ENCODE results near the gene TTC12.

TTC12 gene

DNA sequence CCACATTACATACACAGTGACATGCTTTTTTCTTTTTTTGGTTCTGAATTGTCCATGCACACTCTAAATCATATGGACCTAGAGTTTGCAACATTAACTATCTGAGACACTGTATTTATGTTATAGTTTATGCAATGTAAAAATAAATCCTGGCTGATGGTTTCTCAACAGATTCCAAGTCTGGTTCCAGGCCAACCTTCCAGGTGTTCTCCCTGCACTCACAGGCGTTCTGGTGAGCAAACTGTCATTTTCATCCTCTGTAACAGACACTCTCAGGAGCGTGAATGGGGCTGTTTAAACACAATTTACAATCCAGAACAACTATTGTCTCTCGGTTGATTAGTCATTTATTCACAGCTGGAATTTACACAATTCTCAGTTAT is 36.7 kb downstream of the TTC12 start:
- TF ChIP-seq CTCF (IDR thresholded peaks at IDR 0.05): no peak
- H3K27ac ChIP-seq: no peak overlapping the region
- H3K4me3 ChIP-seq: no peak overlapping the region
- DNase-seq (ENCODE audit: low spot score): no peak

- no peak for TF ChIP-seq CTCF (IDR thresholded peaks at IDR 0.05)
- Histone ChIP-seq H3K4me3 (no peak overlapping the region), H3K27ac (no peak overlapping the region)
- DNase-seq (ENCODE audit: low spot score): no peak
Measured at GRCh38 chr11:113351480-113351879, 37.1 kb downstream of the TTC12 start.

DNA sequence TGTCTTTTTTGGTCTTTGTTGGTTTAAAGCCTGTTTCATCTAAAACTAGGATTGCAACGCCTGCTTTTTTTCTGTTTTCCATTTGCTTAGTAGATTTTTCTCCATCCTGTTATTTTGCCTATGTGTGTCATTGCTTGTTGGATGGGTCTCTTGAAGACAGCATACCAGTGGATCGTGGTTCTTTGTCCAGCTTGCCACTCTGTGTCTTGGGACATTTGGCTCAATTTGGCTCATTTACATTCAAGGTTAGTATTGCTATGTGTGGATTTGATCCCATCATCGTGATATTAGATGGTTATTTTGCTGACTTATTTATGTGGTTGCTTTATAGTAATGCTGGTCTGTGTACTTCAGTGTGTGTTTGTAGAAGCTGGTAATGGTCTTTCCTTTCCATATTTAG is 41.8 kb downstream of the TTC12 start:
- no peak for TF ChIP-seq CTCF (IDR thresholded peaks at IDR 0.05)
- DNase-seq (ENCODE audit: low spot score): no peak
- no peak overlapping the region for H3K4me3 ChIP-seq
- H3K27ac ChIP-seq: no peak overlapping the region

DNA sequence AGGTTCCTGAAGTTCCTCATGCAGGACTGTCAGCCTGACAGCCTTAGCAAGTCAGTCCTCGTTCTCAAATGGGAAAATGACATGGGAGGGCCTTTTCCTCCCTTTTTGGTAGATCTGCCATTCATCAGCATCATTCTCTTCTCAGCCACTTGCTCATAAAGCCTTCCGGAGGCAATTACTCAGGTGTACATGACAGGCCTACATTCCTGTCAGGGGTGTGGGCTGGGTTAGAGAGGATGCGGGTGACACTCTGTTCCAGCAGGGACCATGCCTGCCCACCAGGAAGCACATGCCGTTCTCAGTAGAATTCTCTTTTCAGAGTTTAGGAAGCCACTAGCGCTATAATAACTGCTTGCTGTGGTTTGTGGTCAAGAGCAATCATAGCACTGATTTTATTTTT is 49.0 kb downstream of the TTC12 start:
- DNase-seq (ENCODE audit: low spot score): no peak
- no peak for TF ChIP-seq CTCF (IDR thresholded peaks at IDR 0.05)
- Histone ChIP-seq H3K27ac (no peak overlapping the region), H3K4me3 (no peak overlapping the region)

GRCh38 chr11:113363996-113364641 is 49.7 kb downstream of the TTC12 start:
- Histone ChIP-seq H3K27ac (no peak overlapping the region), H3K4me3 (no peak overlapping the region)
- TF ChIP-seq CTCF (IDR thresholded peaks at IDR 0.05): no peak
- no peak for DNase-seq (ENCODE audit: low spot score)

GRCh38 chr11:113365895-113366294 is 51.5 kb downstream of the TTC12 start:
- TF ChIP-seq CTCF (IDR thresholded peaks at IDR 0.05): no peak
- H3K27ac ChIP-seq: no peak overlapping the region
- DNase-seq (ENCODE audit: low spot score): no peak
- no peak overlapping the region for H3K4me3 ChIP-seq

DNA sequence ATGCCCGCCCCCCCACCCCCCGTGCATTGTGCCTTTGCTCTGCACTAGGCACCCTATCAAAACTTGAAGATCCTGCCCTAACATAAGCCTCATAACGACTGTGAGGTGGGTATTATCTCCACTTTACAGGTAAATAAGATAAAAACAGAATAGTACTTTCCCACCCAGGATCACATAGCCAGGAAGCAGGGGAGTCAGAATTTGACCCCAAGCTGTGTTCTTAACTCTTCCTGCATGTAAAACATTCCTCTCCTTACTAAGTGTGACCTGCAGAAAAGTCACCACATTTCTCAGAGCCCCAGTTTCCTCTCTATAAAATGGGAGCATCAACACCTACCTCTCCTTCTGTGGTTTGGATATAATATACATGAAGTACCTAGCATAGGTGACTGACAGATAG is 55.0 kb downstream of the TTC12 start:
- DNase-seq (ENCODE audit: low spot score): no peak
- H3K27ac ChIP-seq: no peak overlapping the region
- TF ChIP-seq CTCF (IDR thresholded peaks at IDR 0.05): no peak
- no peak overlapping the region for H3K4me3 ChIP-seq

Data from coronary artery (tissue), 2 donors.